Endothelial cell of umbilical vein (primary cell): Measurements from ENCODE around the gene CDK17. TPM values are rescaled to one million over a fixed set of nuclear protein-coding genes. Genes with fewer than 3 reads are reported as not detected.

Experiments used
- BruUV-seq: library from RNA; stranded (reverse); fragments of 400-500 nt; replicated peaks from 2 replicates; lab custom pipeline; 2021; lab: Mats Ljungman, UMichigan
- CTCF ChIA-PET: fragments of 300-600, 350-600 bp; sonication (Branson Sonifier 250); formaldehyde crosslinking; loops from one replicate; lab custom pipeline; 2021; ENCODE audit warnings: antibody characterized with exemption, inconsistent platforms; lab: Charles Lee
- POLR2A ChIA-PET: fragments of 300-600, 350-600 bp; sonication (Branson Sonifier 250); formaldehyde crosslinking; loops from one replicate; lab custom pipeline; 2021; ENCODE audit warnings: antibody characterized with exemption, inconsistent platforms; lab: Charles Lee
- DNase-seq: peaks from one replicate; pipeline ENCODE4 v3.0.0-alpha.2; 2011; ENCODE audit warnings: low read depth, low spot score
- FAIRE-seq: peaks from 2 replicates; lab custom pipeline; 2011; peaks lifted over from hg19 to GRCh38; lab: Jason Lieb, UNC
- H2AFZ ChIP-seq: 2 replicates; pipeline ENCODE4 v1.6.0; 2012; ENCODE audit warnings: low read depth, low read length, control low read depth, inconsistent platforms
- H3K27ac ChIP-seq: 2 replicates; pipeline ENCODE4 v1.5.1; 2011; ENCODE audit warnings: low read depth, mild to moderate bottlenecking, control low read depth, low read length, moderate library complexity; ENCODE audit not compliant: insufficient read depth
- H3K27me3 ChIP-seq, 2 experiments: 2 replicates each; pipeline versions ENCODE4 v1.6.0 to v1.6.1; 2011; ENCODE audit warnings: low read length in 2 of 2, mixed read lengths in 1 of 2; ENCODE audit not compliant: control insufficient read depth in 2 of 2, insufficient read depth in 2 of 2
- H3K36me3 ChIP-seq, 2 experiments: 2 replicates in 1 of 2; 3 replicates in 1 of 2; pipeline ENCODE4 v1.5.1; 2011; ENCODE audit warnings: low read length in 2 of 2, mild to moderate bottlenecking in 1 of 2, moderate library complexity in 1 of 2; ENCODE audit not compliant: control insufficient read depth in 2 of 2, insufficient read depth in 2 of 2; ENCODE audit errors: extremely low read depth in 1 of 2
- H3K4me1 ChIP-seq: 3 replicates; pipeline ENCODE4 v1.5.1; 2011; ENCODE audit warnings: mild to moderate bottlenecking, low read length; ENCODE audit not compliant: control insufficient read depth, insufficient read depth; ENCODE audit errors: extremely low read depth
- H3K4me2 ChIP-seq: 2 replicates; pipeline ENCODE4 v1.6.1; 2011; ENCODE audit warnings: low read length, control low read depth, mixed read lengths; ENCODE audit not compliant: insufficient read depth
- H3K4me3 ChIP-seq, 3 experiments: fragments of 200-600 bp in 1 of 3; sonication (generic), shearing (Covaris generic) in 1 of 3; replicated peaks in 1 of 3; 2 replicates each; pipeline ENCODE4 v1.5.1; 2011 to 2016; ENCODE audit warnings: control low read depth in 3 of 3, low read length in 3 of 3, mild to moderate bottlenecking in 2 of 3, inconsistent platforms in 1 of 3, low read depth in 1 of 3, moderate library complexity in 1 of 3; ENCODE audit not compliant: insufficient read depth in 1 of 3
- H3K79me2 ChIP-seq: 2 replicates; pipeline ENCODE4 v1.6.0; 2012; ENCODE audit warnings: low read length, inconsistent platforms; ENCODE audit not compliant: control insufficient read depth, insufficient read depth
- H3K9ac ChIP-seq: replicated peaks from 2 replicates; pipeline ENCODE3; 2011; ENCODE audit warnings: low read length, control low read depth; ENCODE audit not compliant: insufficient read depth; ENCODE audit errors: extremely low read depth
- H3K9me1 ChIP-seq: replicated peaks from 3 replicates; pipeline ENCODE4 v1.6.0; 2011; ENCODE audit warnings: mild to moderate bottlenecking, low read length; ENCODE audit not compliant: control insufficient read depth, insufficient read depth; ENCODE audit errors: extremely low read depth
- H3K9me3 ChIP-seq: replicated peaks from 2 replicates; pipeline ENCODE4 v1.5.1; 2012; ENCODE audit warnings: low read length, inconsistent platforms; ENCODE audit not compliant: control insufficient read depth, insufficient read depth
- H4K20me1 ChIP-seq: replicated peaks from 2 replicates; pipeline ENCODE3; 2011; ENCODE audit warnings: mild to moderate bottlenecking, low read length; ENCODE audit not compliant: control insufficient read depth, insufficient read depth; ENCODE audit errors: extremely low read depth
- EZH2 ChIP-seq: IDR thresholded peaks from 2 replicates; pipeline ENCODE4 v1.6.1; 2012; ENCODE audit warnings: borderline replicate concordance, low read depth, mild to moderate bottlenecking, moderate library complexity, low read length, inconsistent platforms; ENCODE audit not compliant: severe bottlenecking
- FOS ChIP-seq: IDR thresholded peaks from 2 replicates; pipeline ENCODE4 v1.6.1; 2011; ENCODE audit warnings: mild to moderate bottlenecking, low read length, moderate library complexity, borderline replicate concordance; ENCODE audit not compliant: insufficient read depth
- JUN ChIP-seq: IDR thresholded peaks from 2 replicates; pipeline ENCODE4 v1.6.1; 2011; ENCODE audit warnings: borderline replicate concordance, low read depth; ENCODE audit not compliant: insufficient read length, insufficient read depth
- MYC ChIP-seq: IDR thresholded peaks from one replicate; pipeline ENCODE4 v1.6.1; 2011; ENCODE audit warnings: mild to moderate bottlenecking, low read depth, low read length
- POLR2A ChIP-seq: IDR thresholded peaks from 2 replicates; pipeline ENCODE4 v1.6.1; 2012; ENCODE audit warnings: low read depth, mild to moderate bottlenecking, control low read depth, low read length
- dilution Hi-C: fragments of 300-500 bp; cut with MboI; formaldehyde crosslinking; loops from one replicate; pipeline ENCODE4 v1.15.0; 2019; ENCODE audit warnings: low sequenced_read_pairs; ENCODE audit not compliant: extremely low pct_ligation_motif_present
- intact Hi-C: fragments of 100-400 bp; cut with micrococcal nuclease; formaldehyde crosslinking; loops from one replicate; pipeline ENCODE4 v1.10.0; 2022
- polyA plus RNA-seq, 4 experiments: library from polyadenylated mRNA; depleted of rRNA in 3 of 4; stranded (reverse) in 3 of 4; unstranded in 1 of 4; fragments of >200 nt; gene quantifications; 2 replicates each; pipeline versions ENCODE4 v1.2.1 to v1.2.3, GENCODE V29; 2011 to 2012; ENCODE audit warnings: missing spikeins in 1 of 4
- total RNA-seq: library from RNA; stranded (reverse); gene quantifications from 2 replicates; pipeline ENCODE4 v1.2.3, GENCODE V29; 2021
- TF ChIP-seq, protein P1 (sequence below), 2 donors: IDR thresholded peaks; 1 replicate in 1 of 2; 2 replicates in 1 of 2; pipeline ENCODE4 v1.5.1; 2011; ENCODE audit warnings: low read length in 2 of 2, mild to moderate bottlenecking in 2 of 2, moderate library complexity in 2 of 2, control low read depth in 1 of 2, inconsistent platforms in 1 of 2, low read depth in 1 of 2; ENCODE audit not compliant: insufficient read depth in 1 of 2; ENCODE audit errors: extremely low read depth in 1 of 2
- TF ChIP-seq, protein P2 (sequence below): IDR thresholded peaks from 2 replicates; pipeline ENCODE4 v1.6.1; 2011; ENCODE audit not compliant: insufficient read depth, insufficient read length

CDK17 gene
- total and polyA plus RNA-seq, 2 donors (not counting 3 experiments of a cell fraction or from before 2014, with no cell fraction given), result 61.1 to 176 TPM

DNA sequence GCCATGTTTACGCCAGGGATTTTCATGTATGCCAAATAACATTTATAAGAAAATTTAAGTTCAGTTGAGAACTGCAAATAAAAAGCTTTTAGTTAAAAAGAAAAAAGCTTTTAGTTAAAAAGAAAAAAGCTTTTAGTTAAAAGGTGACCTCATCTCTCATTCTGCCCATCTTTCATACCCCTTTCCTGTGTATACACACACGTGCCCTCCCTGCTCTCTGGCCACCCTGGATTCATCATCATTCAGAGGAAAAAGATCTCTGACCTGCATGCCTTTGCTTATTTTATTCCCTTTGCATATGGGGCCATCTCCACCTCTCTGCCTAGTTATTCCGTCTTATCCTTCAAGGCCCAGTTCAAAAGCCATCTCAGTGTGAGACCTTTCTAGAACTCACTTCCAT lies 38.1 kb upstream of the CDK17 start:
- FAIRE-seq (no peak), DNase-seq (peak; percentile 64)
- Histone ChIP-seq H4K20me1 (no peaks in the 10 kb centered on the region), H3K36me3 (peaks cover 0 to 2% of the 10 kb centered on the region in 2 experiments), H3K27ac (peak overlapping the region; percentile 95), H2AFZ (no peak overlapping the region), H3K4me1 (peaks cover 35% of the 10 kb centered on the region), H3K9me1 (no peaks in the 10 kb centered on the region), H3K4me2 (peak overlapping the region; percentile 91), H3K9me3 (no peaks in the 10 kb centered on the region), H3K79me2 (peaks cover 51% of the 10 kb centered on the region), H3K9ac (peak overlapping the region; percentile 99), H3K4me3 (peak overlapping the region in 2 of 3 experiments; percentile 36 to 97), H3K27me3 (no peaks in the 10 kb centered on the region)
- ChIA-PET POLR2A (interaction anchor here (0.6 to 4.9 kb wide), 12 partner anchors 8 to 135 kb away, joined by 3 to 66 read pairs (median 4); partner anchors contain the start of gene CDK17), CTCF (interaction anchor here (0.7 to 7.8 kb wide), 5 partner anchors 11 to 78 kb away, joined by 3 to 61 read pairs (median 7); partner anchors contain the start of gene CDK17)
- TF ChIP-seq JUN (peak; percentile 56), EZH2 (no peak), POLR2A (no peak), FOS (no peak), MYC (no peak)
- TF ChIP-seq, protein P1, sequence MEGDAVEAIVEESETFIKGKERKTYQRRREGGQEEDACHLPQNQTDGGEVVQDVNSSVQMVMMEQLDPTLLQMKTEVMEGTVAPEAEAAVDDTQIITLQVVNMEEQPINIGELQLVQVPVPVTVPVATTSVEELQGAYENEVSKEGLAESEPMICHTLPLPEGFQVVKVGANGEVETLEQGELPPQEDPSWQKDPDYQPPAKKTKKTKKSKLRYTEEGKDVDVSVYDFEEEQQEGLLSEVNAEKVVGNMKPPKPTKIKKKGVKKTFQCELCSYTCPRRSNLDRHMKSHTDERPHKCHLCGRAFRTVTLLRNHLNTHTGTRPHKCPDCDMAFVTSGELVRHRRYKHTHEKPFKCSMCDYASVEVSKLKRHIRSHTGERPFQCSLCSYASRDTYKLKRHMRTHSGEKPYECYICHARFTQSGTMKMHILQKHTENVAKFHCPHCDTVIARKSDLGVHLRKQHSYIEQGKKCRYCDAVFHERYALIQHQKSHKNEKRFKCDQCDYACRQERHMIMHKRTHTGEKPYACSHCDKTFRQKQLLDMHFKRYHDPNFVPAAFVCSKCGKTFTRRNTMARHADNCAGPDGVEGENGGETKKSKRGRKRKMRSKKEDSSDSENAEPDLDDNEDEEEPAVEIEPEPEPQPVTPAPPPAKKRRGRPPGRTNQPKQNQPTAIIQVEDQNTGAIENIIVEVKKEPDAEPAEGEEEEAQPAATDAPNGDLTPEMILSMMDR (IDR thresholded peaks at IDR 0.05; ENCODE audit: extremely low read depth in 1 of 2, insufficient read depth in 1 of 2, low read depth in 1 of 2, low read length in 2 of 2), result no peak
- TF ChIP-seq, protein P2, sequence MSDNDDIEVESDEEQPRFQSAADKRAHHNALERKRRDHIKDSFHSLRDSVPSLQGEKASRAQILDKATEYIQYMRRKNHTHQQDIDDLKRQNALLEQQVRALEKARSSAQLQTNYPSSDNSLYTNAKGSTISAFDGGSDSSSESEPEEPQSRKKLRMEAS, result peak; percentile 53
- BruUV-seq, result no TSS peak
- intact Hi-C loops (no loop called here), dilution Hi-C loops (no loop called here)
